PC-3 (cell line): ENCODE data around the gene MSI2. TPM values are rescaled to one million over a fixed set of nuclear protein-coding genes. Genes with fewer than 3 reads are reported as not detected.

Source experiments
- ATAC-seq: fragments of 200-7000 bp; cut with Tn5 transposase; 2 replicates; pipeline ENCODE4 v1.9.1; 2020; ENCODE audit warnings: mild to moderate bottlenecking, moderate library complexity
- BruUV-seq: library from RNA; stranded (reverse); fragments of 400-500 nt; replicated peaks from 2 replicates; lab custom pipeline; 2021; lab: Mats Ljungman, UMichigan
- CTCF ChIA-PET: fragments of 300-600 bp; sonication (Branson Sonifier 250); formaldehyde crosslinking; loops from one replicate; lab custom pipeline; 2022; ENCODE audit warnings: antibody characterized with exemption; lab: Charles Lee
- POLR2A ChIA-PET: fragments of 300-600 bp; sonication (Branson Sonifier 250); formaldehyde crosslinking; loops from one replicate; lab custom pipeline; 2022; ENCODE audit warnings: antibody characterized with exemption; ENCODE audit not compliant: unreplicated experiment; lab: Charles Lee
- DNase-seq: peaks from one replicate; pipeline ENCODE4 v3.0.0-alpha.2; 2015
- H2AFZ ChIP-seq: fragments of 300-600 bp; sonication (generic); 2 replicates; pipeline ENCODE4 v1.6.0; 2016; ENCODE audit warnings: antibody characterized with exemption, low read length
- H3F3A ChIP-seq: fragments of 300-600 bp; sonication (generic); one replicate; pipeline ENCODE4 v1.6.0; 2017; ENCODE audit warnings: antibody characterized with exemption, low read length, control low read depth, mild to moderate bottlenecking; ENCODE audit not compliant: unreplicated experiment
- H3K27ac ChIP-seq: fragments of 300-600 bp; sonication (generic); 2 replicates; pipeline ENCODE4 v1.5.1; 2016; ENCODE audit warnings: mild to moderate bottlenecking, low read length
- H3K27me3 ChIP-seq: fragments of 300-600 bp; sonication (generic); 2 replicates; pipeline ENCODE4 v1.6.1; 2016; ENCODE audit warnings: low read length, mixed read lengths
- H3K36me3 ChIP-seq: fragments of 300-600 bp; sonication (generic); 2 replicates; pipeline ENCODE4 v1.6.1; 2016; ENCODE audit warnings: low read depth, mixed run types, low read length, mixed read lengths
- H3K4me1 ChIP-seq: fragments of 300-600 bp; sonication (generic); 2 replicates; pipeline ENCODE4 v1.5.1; 2016; ENCODE audit warnings: low read length; ENCODE audit not compliant: insufficient read depth
- H3K4me2 ChIP-seq: fragments of 300-600 bp; sonication (generic); 2 replicates; pipeline ENCODE4 v1.6.0; 2016; ENCODE audit warnings: low read length
- H3K4me3 ChIP-seq: fragments of 300-600 bp; sonication (generic); 2 replicates; pipeline ENCODE4 v1.5.1; 2016; ENCODE audit warnings: mild to moderate bottlenecking, low read length, mixed read lengths
- H3K79me2 ChIP-seq: fragments of 300-600 bp; sonication (generic); 2 replicates; pipeline ENCODE4 v1.6.1; 2017; ENCODE audit warnings: low read length, mixed read lengths
- H3K9ac ChIP-seq: fragments of 300-600 bp; sonication (generic); 2 replicates; pipeline ENCODE4 v1.6.0; 2016; ENCODE audit warnings: mild to moderate bottlenecking, low read length
- H3K9me2 ChIP-seq: fragments of 300-600 bp; sonication (generic); replicated peaks from 2 replicates; pipeline ENCODE4 v1.6.1; 2016; ENCODE audit warnings: mixed run types, low read length, mixed read lengths
- H3K9me3 ChIP-seq: fragments of 300-600 bp; sonication (generic); 2 replicates; pipeline ENCODE4 v1.6.1; 2016; ENCODE audit warnings: low read length, mixed read lengths
- H4K20me1 ChIP-seq: fragments of 300-600 bp; sonication (generic); 2 replicates; pipeline ENCODE4 v1.6.1; 2016; ENCODE audit warnings: low read length, mixed read lengths
- EZH2 ChIP-seq: fragments of 300-600 bp; sonication (generic); IDR thresholded peaks from one replicate; pipeline ENCODE4 v1.6.1; 2017; ENCODE audit warnings: antibody characterized with exemption, mild to moderate bottlenecking, low read length; ENCODE audit not compliant: unreplicated experiment
- EZH2phosphoT487 ChIP-seq: fragments of 300-600 bp; sonication (generic); IDR thresholded peaks from 2 replicates; pipeline ENCODE4 v1.6.1; 2018; ENCODE audit warnings: mild to moderate bottlenecking, antibody characterized with exemption, low read length, borderline replicate concordance
- intact Hi-C: fragments of 100-400 bp; cut with micrococcal nuclease; formaldehyde crosslinking; loops from 2 replicates; pipeline ENCODE4 v1.9.0; 2023
- total RNA-seq: library from RNA; depleted of rRNA; stranded (reverse); fragments of >200 nt; gene quantifications from 2 replicates; pipeline ENCODE4 v1.2.3, GENCODE V29; 2014
- TF ChIP-seq, protein P1 (sequence below): fragments of 300-600 bp; sonication (generic); conservative IDR thresholded peaks from 2 replicates; pipeline ENCODE4 v1.5.1; 2017; ENCODE audit warnings: antibody characterized with exemption, low read depth, mild to moderate bottlenecking, low read length

MSI2 gene
- total RNA-seq, 1 experiment from 2014 or later, result 54.7 TPM

DNA sequence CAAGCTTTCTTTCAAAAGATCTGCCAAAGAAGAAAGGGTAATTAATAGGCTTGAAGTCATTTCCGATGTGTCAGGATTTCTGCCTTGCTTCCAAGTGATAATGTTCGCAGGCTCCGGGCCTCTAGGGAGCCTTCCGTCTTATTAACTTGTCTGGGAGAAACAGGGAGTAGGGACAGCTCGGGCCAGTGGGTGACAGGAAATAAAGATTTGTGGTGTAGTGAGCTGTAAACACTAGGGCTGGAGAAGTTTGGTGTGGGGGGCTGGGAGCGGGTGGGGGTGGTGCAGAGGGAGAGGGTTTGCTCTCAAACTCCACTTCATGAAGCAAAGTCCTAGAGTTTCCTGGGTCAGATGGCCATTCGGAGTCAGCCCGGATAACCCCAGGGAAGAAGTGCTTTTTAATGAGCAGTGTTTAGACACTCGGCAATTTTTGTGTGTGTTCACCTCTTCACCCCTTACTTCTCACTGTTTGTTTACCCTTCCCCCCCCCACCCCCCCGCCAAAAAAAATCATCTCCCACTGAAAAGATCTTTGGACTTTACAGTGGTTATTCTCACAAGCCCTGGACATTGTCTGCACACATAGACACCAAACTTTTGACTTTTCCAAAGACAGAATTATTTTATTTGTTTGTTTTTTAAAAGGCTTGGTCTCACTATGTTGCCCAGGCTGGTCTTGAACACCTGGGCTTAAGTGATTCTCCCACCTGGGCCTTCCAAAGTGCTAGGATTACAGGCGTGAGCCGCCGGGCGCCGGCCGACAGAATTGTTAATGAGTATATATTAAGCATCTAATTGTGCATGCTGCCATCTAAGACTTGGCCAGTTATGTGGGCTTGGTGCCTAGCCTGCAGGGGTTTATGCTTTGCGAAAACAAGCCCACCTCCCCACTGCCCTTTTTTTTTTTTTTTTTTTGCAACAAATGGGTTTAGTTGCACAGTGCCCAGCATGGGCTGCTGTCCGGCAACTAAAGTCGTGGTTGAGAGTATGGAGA, 292.4 kb downstream of the MSI2 start:
- no peaks in the 10 kb centered on the region for H3F3A ChIP-seq
- TF ChIP-seq EZH2 (no peak), EZH2phosphoT487 (no peak)
- TF ChIP-seq, protein P1, sequence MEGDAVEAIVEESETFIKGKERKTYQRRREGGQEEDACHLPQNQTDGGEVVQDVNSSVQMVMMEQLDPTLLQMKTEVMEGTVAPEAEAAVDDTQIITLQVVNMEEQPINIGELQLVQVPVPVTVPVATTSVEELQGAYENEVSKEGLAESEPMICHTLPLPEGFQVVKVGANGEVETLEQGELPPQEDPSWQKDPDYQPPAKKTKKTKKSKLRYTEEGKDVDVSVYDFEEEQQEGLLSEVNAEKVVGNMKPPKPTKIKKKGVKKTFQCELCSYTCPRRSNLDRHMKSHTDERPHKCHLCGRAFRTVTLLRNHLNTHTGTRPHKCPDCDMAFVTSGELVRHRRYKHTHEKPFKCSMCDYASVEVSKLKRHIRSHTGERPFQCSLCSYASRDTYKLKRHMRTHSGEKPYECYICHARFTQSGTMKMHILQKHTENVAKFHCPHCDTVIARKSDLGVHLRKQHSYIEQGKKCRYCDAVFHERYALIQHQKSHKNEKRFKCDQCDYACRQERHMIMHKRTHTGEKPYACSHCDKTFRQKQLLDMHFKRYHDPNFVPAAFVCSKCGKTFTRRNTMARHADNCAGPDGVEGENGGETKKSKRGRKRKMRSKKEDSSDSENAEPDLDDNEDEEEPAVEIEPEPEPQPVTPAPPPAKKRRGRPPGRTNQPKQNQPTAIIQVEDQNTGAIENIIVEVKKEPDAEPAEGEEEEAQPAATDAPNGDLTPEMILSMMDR, result no peak
- no peak overlapping the region for H3K9ac ChIP-seq
- ChIA-PET POLR2A (no interaction called here), CTCF (interaction anchor here (0.6 kb wide), 1 partner anchor 9 kb away, joined by 4 read pairs; no protein-coding TSS in a partner anchor)
- ATAC-seq (no peak; the same call in 1 of the 2 replicates), DNase-seq (no peak)
- no peaks in the 10 kb centered on the region for H3K79me2 ChIP-seq
- no peaks in the 10 kb centered on the region for H4K20me1 ChIP-seq
- BruUV-seq, result no TSS peak
- H3K9me2 ChIP-seq, result no peaks in the 10 kb centered on the region
- H3K9me3 ChIP-seq, result no peaks in the 10 kb centered on the region
- H3K4me1 ChIP-seq, result no peaks in the 10 kb centered on the region
- H3K4me3 ChIP-seq, result no peak overlapping the region
- H3K27me3 ChIP-seq, result no peaks in the 10 kb centered on the region
- H3K36me3 ChIP-seq, result no peaks in the 10 kb centered on the region
- no peak overlapping the region for H3K27ac ChIP-seq
- no peak overlapping the region for H2AFZ ChIP-seq
- intact Hi-C loops, result no loop called here
- no peak overlapping the region for H3K4me2 ChIP-seq

DNA sequence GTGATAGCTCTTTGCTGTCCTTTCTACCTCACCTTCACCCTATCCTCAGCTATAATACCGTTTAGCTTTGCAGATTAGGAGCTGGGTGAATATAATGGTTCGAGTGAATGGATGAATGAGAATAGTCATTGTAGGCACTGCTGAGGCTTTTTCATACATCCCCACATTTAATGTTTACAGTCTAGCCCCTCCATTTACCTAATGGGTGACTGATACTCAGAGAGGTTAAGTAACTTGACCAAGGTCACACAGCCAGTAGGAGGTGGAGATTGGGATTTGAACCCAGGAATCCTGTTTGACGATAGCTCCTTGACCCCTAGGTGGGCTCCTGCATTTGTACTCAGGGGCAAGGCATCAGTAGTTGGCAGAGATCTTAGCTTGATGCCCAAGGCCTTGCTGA, 293.1 kb downstream of the MSI2 start:
- BruUV-seq, result no TSS peak
- no peaks in the 10 kb centered on the region for H3F3A ChIP-seq
- no peaks in the 10 kb centered on the region for H3K9me3 ChIP-seq
- ChIA-PET CTCF (no interaction called here), POLR2A (no interaction called here)
- ATAC-seq (no peak), DNase-seq (no peak)
- no peaks in the 10 kb centered on the region for H3K36me3 ChIP-seq
- H2AFZ ChIP-seq, result no peak overlapping the region
- no peaks in the 10 kb centered on the region for H3K79me2 ChIP-seq
- no peaks in the 10 kb centered on the region for H3K4me1 ChIP-seq
- no peak for TF ChIP-seq EZH2
- no peak for TF ChIP-seq EZH2phosphoT487
- TF ChIP-seq, protein P1, result no peak
- H3K4me2 ChIP-seq, result no peak overlapping the region
- no peak overlapping the region for H3K4me3 ChIP-seq
- H3K27me3 ChIP-seq, result no peaks in the 10 kb centered on the region
- no peaks in the 10 kb centered on the region for H3K9me2 ChIP-seq
- no peaks in the 10 kb centered on the region for H4K20me1 ChIP-seq
- no peak overlapping the region for H3K27ac ChIP-seq
- intact Hi-C loops, result no loop called here
- no peak overlapping the region for H3K9ac ChIP-seq

DNA sequence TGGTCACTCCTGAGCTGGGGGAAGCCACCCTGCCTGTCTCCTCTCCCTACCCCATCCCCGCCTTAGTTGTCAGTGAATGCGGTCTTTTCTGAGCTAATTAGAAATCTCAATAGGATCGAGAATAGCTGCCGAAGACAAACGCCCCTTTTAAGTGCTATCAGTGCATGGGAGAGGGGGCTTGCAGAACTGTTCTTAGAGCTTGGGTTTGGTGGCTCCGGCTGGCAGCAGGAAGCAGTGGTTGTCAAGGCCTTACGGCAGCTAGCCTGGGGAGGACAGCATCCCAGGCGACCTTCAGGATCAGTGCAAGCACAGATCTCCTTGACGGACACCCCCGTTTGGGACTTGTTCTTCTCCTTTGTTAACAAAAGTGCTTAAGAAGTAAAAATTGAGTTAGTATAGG, 293.7 kb downstream of the MSI2 start:
- H2AFZ ChIP-seq, result no peak overlapping the region
- DNase-seq, result no peak
- H3K4me3 ChIP-seq, result no peak overlapping the region
- H3K4me1 ChIP-seq, result no peaks in the 10 kb centered on the region
- H3K4me2 ChIP-seq, result no peak overlapping the region
- TF ChIP-seq EZH2, result no peak
- TF ChIP-seq EZH2phosphoT487, result no peak
- TF ChIP-seq, protein P1, result no peak
- H4K20me1 ChIP-seq, result no peaks in the 10 kb centered on the region
- no peak overlapping the region for H3K9ac ChIP-seq
- no peaks in the 10 kb centered on the region for H3K9me2 ChIP-seq
- no TSS peak for BruUV-seq
- H3K27me3 ChIP-seq, result no peaks in the 10 kb centered on the region
- POLR2A ChIA-PET, result no interaction called here
- H3K27ac ChIP-seq, result no peak overlapping the region
- intact Hi-C loops, result no loop called here
- no peaks in the 10 kb centered on the region for H3F3A ChIP-seq
- CTCF ChIA-PET, result no interaction called here
- H3K36me3 ChIP-seq, result no peaks in the 10 kb centered on the region
- no peaks in the 10 kb centered on the region for H3K9me3 ChIP-seq
- no peaks in the 10 kb centered on the region for H3K79me2 ChIP-seq
- ATAC-seq, result no peak
